GM20000 (cell line): ENCODE data around the gene SEPTIN10.

Experiments used
- DNase-seq: peaks from one replicate; pipeline ENCODE4 v3.0.0; 2012; ENCODE audit warnings: low spot score
- TF ChIP-seq, protein P1 (sequence below): IDR thresholded peaks from 2 replicates; pipeline ENCODE4 v1.5.1; 2012; ENCODE audit warnings: mild to moderate bottlenecking, control low read depth; ENCODE audit errors: extremely low read depth, missing control alignments

The SEPTIN10 gene

DNA sequence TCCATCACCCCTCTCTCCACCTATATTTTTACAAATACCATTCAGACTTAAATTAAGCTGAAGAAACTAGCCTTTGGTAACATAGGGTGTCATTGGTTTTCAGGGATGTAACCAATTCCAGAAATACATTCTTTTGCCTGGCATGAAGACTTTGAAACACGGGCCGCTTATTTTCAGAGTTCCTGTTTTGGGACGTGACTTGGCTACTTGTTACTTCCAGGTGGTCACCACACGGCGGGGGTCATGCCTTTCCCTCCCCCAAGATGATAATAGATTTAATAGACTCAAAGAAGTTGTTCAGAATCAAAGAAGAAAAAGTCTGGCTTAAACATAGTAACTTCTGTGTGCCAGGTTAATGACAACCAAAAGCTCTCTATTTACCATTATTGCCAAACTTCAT lies 110.6 kb downstream of the SEPTIN10 start:
- no peak for DNase-seq
- TF ChIP-seq, protein P1, sequence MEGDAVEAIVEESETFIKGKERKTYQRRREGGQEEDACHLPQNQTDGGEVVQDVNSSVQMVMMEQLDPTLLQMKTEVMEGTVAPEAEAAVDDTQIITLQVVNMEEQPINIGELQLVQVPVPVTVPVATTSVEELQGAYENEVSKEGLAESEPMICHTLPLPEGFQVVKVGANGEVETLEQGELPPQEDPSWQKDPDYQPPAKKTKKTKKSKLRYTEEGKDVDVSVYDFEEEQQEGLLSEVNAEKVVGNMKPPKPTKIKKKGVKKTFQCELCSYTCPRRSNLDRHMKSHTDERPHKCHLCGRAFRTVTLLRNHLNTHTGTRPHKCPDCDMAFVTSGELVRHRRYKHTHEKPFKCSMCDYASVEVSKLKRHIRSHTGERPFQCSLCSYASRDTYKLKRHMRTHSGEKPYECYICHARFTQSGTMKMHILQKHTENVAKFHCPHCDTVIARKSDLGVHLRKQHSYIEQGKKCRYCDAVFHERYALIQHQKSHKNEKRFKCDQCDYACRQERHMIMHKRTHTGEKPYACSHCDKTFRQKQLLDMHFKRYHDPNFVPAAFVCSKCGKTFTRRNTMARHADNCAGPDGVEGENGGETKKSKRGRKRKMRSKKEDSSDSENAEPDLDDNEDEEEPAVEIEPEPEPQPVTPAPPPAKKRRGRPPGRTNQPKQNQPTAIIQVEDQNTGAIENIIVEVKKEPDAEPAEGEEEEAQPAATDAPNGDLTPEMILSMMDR, result no peak

DNA sequence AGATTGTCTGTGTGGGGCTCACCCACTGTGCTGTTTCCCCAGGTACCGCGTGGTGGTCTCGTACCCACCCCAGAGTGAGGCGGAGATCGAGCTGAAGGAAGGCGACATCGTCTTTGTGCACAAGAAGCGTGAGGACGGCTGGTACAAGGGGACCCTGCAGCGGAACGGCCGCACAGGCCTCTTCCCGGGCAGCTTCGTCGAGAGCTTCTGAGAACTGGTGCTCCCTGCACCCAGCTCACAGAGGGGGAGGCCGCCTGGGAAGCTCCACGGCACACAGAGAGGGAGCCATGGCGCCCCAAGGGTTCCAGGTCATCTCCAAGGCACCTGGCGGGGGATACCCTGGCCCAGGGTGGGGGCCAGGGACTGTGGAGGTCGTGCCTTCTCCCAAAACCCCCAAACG lies 112.3 kb downstream of the SEPTIN10 start:
- TF ChIP-seq, protein P1, result no peak
- no peak for DNase-seq

DNA sequence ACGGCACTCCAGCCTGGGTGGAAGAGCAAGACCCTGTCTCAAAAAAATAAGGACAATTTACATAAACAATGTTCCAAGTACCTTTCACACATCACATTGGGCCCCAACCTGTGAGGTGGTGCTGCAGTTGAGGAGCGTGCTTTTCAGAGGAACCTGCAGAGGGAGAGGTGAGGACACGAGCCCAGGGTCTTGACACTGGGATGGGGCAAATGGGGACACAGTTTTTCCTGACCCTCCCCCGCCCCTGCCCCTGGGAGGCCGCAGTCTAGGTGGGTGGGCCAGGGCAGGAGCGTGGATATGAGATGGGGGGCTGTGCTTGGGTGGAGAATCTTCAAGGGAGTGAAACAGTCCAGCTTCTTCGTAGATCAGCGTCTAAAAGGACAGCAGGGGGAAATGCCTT lies 112.9 kb downstream of the SEPTIN10 start:
- TF ChIP-seq, protein P1, result no peak
- no peak for DNase-seq

DNA sequence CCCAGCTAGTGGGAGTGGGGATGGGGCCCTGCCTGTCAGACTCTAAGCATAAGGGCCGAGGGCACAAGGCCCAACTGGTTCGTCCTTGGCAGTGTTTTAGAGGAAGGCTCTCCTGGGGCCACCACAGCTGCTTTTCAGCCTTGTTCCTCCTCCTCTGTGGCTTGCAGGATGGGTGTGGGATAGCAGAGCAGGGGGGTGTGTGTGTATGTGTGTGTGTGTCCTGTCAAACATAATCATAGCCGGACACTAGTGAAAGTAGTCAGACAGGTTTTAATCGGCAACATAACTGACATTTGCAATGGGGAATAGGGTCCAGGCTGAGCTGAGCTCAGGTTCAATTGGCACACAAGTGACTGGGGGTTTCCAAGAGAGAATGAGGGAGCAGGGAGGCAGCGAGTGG lies 114.2 kb downstream of the SEPTIN10 start:
- DNase-seq, result no peak
- TF ChIP-seq, protein P1, result no peak

GRCh38 chr2:109498906-109499305 lies 114.9 kb downstream of the SEPTIN10 start:
- TF ChIP-seq, protein P1, result no peak
- no peak for DNase-seq

DNA sequence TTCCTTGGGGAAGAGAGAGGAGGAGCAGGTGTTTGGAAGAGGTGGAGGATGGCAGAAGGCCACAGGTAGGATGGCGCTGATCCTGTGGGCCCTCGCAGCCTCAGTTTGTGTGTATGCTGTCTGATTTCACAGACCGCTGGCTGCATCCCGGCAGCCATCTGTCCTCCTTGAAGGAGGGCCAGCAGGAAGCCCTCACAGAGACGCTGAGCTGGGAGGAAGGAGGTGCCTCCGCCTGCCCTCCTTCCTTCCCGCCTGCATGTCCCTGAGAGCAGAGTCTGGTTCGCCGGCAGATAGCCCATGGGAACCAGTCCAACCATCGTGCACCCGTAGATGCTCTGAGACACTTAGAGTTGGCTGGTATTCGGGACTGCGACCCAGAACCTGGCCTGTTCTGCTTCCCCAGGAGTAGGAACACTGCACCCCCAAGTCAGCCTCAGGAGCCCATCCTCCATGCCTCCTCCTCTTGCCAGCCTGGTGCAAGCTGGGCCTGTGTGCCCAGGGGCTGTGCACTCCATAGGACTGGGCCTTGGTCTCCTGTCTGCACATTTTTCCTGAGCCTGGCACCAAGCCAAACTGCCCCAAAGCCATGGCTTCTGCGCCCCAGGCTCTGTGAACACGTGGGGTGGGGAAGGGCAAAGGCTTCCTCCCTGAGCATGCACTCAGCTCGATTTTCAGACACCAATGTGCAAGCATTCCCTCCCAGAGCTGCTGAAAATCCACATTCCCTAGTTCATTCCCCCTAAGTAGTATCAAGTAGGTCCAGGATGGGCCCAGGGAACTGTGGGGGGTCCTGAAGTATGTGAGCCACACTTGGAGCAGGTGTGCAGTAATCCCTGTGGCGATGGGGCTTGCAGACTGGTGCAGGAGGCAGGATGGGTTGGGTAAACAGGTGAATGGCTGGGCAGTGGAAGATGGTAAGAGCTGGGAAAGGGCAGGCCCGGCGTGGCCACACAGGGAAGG lies 115.6 kb downstream of the SEPTIN10 start:
- TF ChIP-seq, protein P1, result no peak
- DNase-seq, result no peak

DNA sequence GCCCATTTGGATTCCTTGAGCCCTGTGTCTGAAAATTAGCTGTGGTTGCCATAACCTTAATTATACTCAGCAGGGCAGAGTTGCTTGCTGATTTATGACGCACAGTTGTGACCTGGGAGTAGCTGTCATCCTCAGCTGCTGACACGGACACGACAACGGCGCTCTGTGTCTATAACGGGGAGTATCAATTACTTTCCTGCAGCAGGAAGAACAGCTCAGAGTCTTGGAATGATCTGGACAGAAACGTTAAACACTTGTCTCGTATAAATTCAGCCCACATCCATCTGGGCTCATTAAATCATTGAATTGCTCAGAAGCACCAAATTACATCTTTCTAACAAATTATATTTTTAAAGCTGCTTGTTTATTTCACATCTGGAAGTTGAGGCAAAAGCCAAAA lies 116.3 kb downstream of the SEPTIN10 start:
- no peak for DNase-seq
- TF ChIP-seq, protein P1, result no peak
